CD14-positive monocyte (primary cell): ENCODE measurements around the gene PERCC1. TPM values are rescaled to one million over a fixed set of nuclear protein-coding genes. Genes with fewer than 3 reads are reported as not detected.

Experiments
- DNase-seq, 3 donors: peaks; one replicate each; pipeline ENCODE4 v3.0.0-alpha.2; 2011 to 2022
- H2AFZ ChIP-seq: 2 replicates; pipeline ENCODE4 v1.6.0; 2012; ENCODE audit warnings: mild to moderate bottlenecking, low read depth, low read length, inconsistent platforms; ENCODE audit not compliant: insufficient read depth, poor library complexity, severe bottlenecking
- H3K27ac ChIP-seq, 2 donors: 1 replicate in 1 of 2; 2 replicates in 1 of 2; pipeline ENCODE4 v1.5.1; 2012 to 2013; ENCODE audit warnings: low read length in 2 of 2, control low read depth in 1 of 2, inconsistent platforms in 1 of 2, low read depth in 1 of 2, mild to moderate bottlenecking in 1 of 2
- H3K27me3 ChIP-seq, 2 donors: one replicate each; pipeline versions ENCODE4 v1.6.0 to v1.6.1; 2011 to 2013; ENCODE audit warnings: low read length in 2 of 2; ENCODE audit not compliant: control insufficient read depth in 2 of 2, insufficient read depth in 2 of 2
- H3K36me3 ChIP-seq, 2 donors: replicated peaks in 1 of 2; 1 replicate in 1 of 2; 2 replicates in 1 of 2; pipeline versions ENCODE4 v1.5.1 to v1.6.1; 2012 to 2013; ENCODE audit warnings: low read length in 2 of 2, control low read depth in 1 of 2, inconsistent platforms in 1 of 2, mild to moderate bottlenecking in 1 of 2; ENCODE audit not compliant: insufficient read depth in 2 of 2, control insufficient read depth in 1 of 2
- H3K4me1 ChIP-seq, 2 donors: 1 replicate in 1 of 2; 2 replicates in 1 of 2; pipeline versions ENCODE4 v1.5.1 to v1.6.1; 2012 to 2013; ENCODE audit warnings: low read length in 2 of 2, control low read depth in 1 of 2, inconsistent platforms in 1 of 2, mild to moderate bottlenecking in 1 of 2, moderate library complexity in 1 of 2; ENCODE audit not compliant: insufficient read depth in 2 of 2, control insufficient read depth in 1 of 2
- H3K4me2 ChIP-seq: replicated peaks from 2 replicates; pipeline ENCODE3; 2012; ENCODE audit warnings: low read length, moderate library complexity, mild to moderate bottlenecking; ENCODE audit not compliant: poor library complexity, severe bottlenecking; ENCODE audit errors: extremely low read depth
- H3K4me3 ChIP-seq, 3 experiments: fragments of 200-600 bp in 1 of 3; sonication (generic) in 1 of 3; replicated peaks in 1 of 3; 1 replicate in 2 of 3; 2 replicates in 1 of 3; pipeline ENCODE4 v1.5.1; 2011 to 2013; ENCODE audit warnings: low read length in 3 of 3, mild to moderate bottlenecking in 3 of 3, control low read depth in 2 of 3, low read depth in 2 of 3, inconsistent platforms in 1 of 3, moderate library complexity in 1 of 3
- H3K79me2 ChIP-seq: 2 replicates; pipeline ENCODE4 v1.6.0; 2012; ENCODE audit warnings: mild to moderate bottlenecking, control low read depth, inconsistent platforms, low read length, moderate library complexity; ENCODE audit not compliant: insufficient read depth
- H3K9ac ChIP-seq: 2 replicates; pipeline ENCODE4 v1.6.0; 2017; ENCODE audit warnings: low read length, mild to moderate bottlenecking; ENCODE audit not compliant: insufficient read depth, poor library complexity, severe bottlenecking
- H3K9me3 ChIP-seq, 2 donors: replicated peaks in 1 of 2; 1 replicate in 1 of 2; 2 replicates in 1 of 2; pipeline versions ENCODE4 v1.5.1 to v1.6.1; 2012 to 2013; ENCODE audit warnings: low read length in 2 of 2, control low read depth in 1 of 2; ENCODE audit not compliant: control insufficient read depth in 1 of 2, insufficient read depth in 1 of 2
- H4K20me1 ChIP-seq: 2 replicates; pipeline ENCODE4 v1.6.0; 2012; ENCODE audit warnings: mild to moderate bottlenecking, low read length, control low read depth, moderate library complexity; ENCODE audit not compliant: insufficient read depth
- H3K27ac Mint-ChIP-seq, 7 donors: one replicate each; pipeline ENCODE4 v1.8.0; 2020; ENCODE audit warnings: mild to moderate bottlenecking in 7 of 7, mixed read lengths in 7 of 7, moderate library complexity in 6 of 7, inconsistent platforms in 2 of 7
- H3K27me3 Mint-ChIP-seq, 3 donors: one replicate each; pipeline ENCODE4 v1.8.0; 2021 to 2022; ENCODE audit warnings: low read depth in 3 of 3, mild to moderate bottlenecking in 3 of 3, mixed read lengths in 3 of 3, moderate library complexity in 3 of 3, inconsistent platforms in 1 of 3
- H3K36me3 Mint-ChIP-seq, 2 donors: one replicate each; pipeline ENCODE4 v1.8.0; 2020; ENCODE audit warnings: mixed read lengths in 2 of 2, inconsistent platforms in 1 of 2, mild to moderate bottlenecking in 1 of 2
- H3K4me1 Mint-ChIP-seq: one replicate; pipeline ENCODE4 v1.8.0; 2020; ENCODE audit warnings: mild to moderate bottlenecking, mixed read lengths
- H3K4me3 Mint-ChIP-seq, 2 donors: one replicate each; pipeline ENCODE4 v1.8.0; 2020; ENCODE audit warnings: mild to moderate bottlenecking in 2 of 2, mixed read lengths in 2 of 2, moderate library complexity in 1 of 2
- H3K9me3 Mint-ChIP-seq, 7 donors: one replicate each; pipeline ENCODE4 v1.8.0; 2020 to 2022; ENCODE audit warnings: mixed read lengths in 7 of 7, mild to moderate bottlenecking in 6 of 7, moderate library complexity in 6 of 7, inconsistent platforms in 2 of 7
- WGBS: methylation state at CpG from one replicate; pipeline ENCODE4 v1.1.5; 2013; ENCODE audit warnings: missing lambda C conversion rate; ENCODE audit not compliant: insufficient coverage; 5-methylcytosine and 5-hydroxymethylcytosine counted together
- intact Hi-C, 2 donors: fragments of 100-400 bp; cut with micrococcal nuclease; formaldehyde crosslinking; loops; one replicate each; pipeline versions ENCODE4 v1.15.0 to v1.15.1; 2023
- polyA minus RNA-seq: library from RNA; depleted of rRNA, polyadenylated mRNA; stranded (reverse); fragments of >200 nt; gene quantifications from 2 replicates; pipeline ENCODE4 v1.2.3, GENCODE V29; 2012
- polyA plus RNA-seq, 3 donors: library from polyadenylated mRNA; depleted of rRNA in 1 of 3; unstranded in 2 of 3; stranded (reverse) in 1 of 3; fragments of 300-500 nt in 2 of 3; fragments of >200 nt in 1 of 3; fragmentation: Illumina TruSeq in 2 of 3; gene quantifications; 1 replicate in 2 of 3; 2 replicates in 1 of 3; pipeline ENCODE4 v1.2.3, GENCODE V29; 2012 to 2021
- total RNA-seq, 12 experiments: library from RNA in 1 of 12; stranded (reverse) in 1 of 12; fragments of 120-200 nt in 1 of 12; gene quantifications; one replicate each; pipeline ENCODE4 v1.2.4 and lab custom pipeline; 2013 to 2026; ENCODE audit warnings: mixed read lengths in 6 of 12, inconsistent platforms in 1 of 12
- TF ChIP-seq, protein P1 (sequence below): fragments of 200-600 bp; IDR thresholded peaks from one replicate; pipeline ENCODE4 v1.8.0; 2022; ENCODE audit warnings: antibody characterized with exemption, mild to moderate bottlenecking

PERCC1 gene
- not detected for total RNA-seq (2013)
- polyA plus RNA-seq (not detected), polyA minus RNA-seq (not detected in 2 replicates), total RNA-seq (lab: John Stamatoyannopoulos, UW) (0 to 0.21 (median 0) reads per million in 11 experiments)

DNA sequence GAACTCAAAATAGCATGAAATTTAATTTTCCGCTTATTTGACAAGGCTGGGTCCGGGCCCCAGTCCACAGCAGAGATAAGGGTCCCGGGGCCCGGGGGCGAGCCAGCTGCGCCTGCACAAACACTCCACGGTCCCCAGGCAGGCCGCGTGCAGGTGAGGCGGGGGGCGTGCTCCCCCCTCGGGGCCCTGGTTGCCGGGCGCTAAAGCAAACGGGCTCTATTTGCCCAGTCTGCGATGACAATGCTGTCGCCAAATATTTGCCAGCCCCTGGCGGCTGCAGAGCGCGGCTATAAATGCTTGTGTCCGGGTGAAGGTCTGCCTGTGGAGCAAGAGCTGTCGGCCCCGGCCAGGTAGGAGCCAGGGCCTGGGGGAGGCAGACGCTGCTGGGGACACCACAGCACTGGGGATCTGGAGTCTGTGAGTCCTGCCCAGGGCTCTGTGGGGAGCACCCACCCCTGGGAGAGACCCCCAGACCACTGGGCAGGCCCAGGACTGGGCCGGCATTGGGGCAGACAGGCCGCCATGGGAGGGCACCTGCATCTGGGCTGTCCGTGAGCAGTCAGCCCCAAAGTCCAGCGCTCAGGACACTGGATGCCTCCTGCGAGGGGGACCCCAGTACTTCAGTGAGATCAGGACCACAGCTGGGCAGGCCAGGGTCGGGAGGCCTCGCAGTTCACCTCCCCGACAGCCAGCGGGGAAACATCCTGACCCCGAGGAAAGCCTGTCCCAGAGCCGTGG is at the start of gene PERCC1:
Gene PERCC1 (plus strand): TSS at position 320 of the 738 bp plus-strand sequence. CDS start 1,516 bp downstream, outside the sequence.
- 70% methylated on average over 33 of the region's 35 CpGs for WGBS
- no peaks in the 10 kb centered on the region for H3K79me2 ChIP-seq
- H3K9me3 Mint-ChIP-seq = peaks cover 0 to 2% (median 0%) of the 10 kb centered on the region in 7 donors
- intact Hi-C loops = no loop called here
- H2AFZ ChIP-seq = no peak within 1 kb of the TSS
- H4K20me1 ChIP-seq = no peaks in the 10 kb centered on the region
- TF ChIP-seq, protein P1, sequence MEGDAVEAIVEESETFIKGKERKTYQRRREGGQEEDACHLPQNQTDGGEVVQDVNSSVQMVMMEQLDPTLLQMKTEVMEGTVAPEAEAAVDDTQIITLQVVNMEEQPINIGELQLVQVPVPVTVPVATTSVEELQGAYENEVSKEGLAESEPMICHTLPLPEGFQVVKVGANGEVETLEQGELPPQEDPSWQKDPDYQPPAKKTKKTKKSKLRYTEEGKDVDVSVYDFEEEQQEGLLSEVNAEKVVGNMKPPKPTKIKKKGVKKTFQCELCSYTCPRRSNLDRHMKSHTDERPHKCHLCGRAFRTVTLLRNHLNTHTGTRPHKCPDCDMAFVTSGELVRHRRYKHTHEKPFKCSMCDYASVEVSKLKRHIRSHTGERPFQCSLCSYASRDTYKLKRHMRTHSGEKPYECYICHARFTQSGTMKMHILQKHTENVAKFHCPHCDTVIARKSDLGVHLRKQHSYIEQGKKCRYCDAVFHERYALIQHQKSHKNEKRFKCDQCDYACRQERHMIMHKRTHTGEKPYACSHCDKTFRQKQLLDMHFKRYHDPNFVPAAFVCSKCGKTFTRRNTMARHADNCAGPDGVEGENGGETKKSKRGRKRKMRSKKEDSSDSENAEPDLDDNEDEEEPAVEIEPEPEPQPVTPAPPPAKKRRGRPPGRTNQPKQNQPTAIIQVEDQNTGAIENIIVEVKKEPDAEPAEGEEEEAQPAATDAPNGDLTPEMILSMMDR = no peak
- no peak within 1 kb of the TSS for H3K4me2 ChIP-seq
- no peak within 1 kb of the TSS for H3K27ac ChIP-seq
- no peak for DNase-seq
- no peaks in the 10 kb centered on the region for H3K36me3 ChIP-seq
- H3K27ac Mint-ChIP-seq = peak within 1 kb of the TSS in 2 of 7 donors; percentile 30 to 33
- H3K9me3 ChIP-seq = no peaks in the 10 kb centered on the region
- no peak within 1 kb of the TSS for H3K9ac ChIP-seq
- peaks cover 7 to 39% (median 7%) of the 10 kb centered on the region in 3 donors for H3K27me3 Mint-ChIP-seq
- H3K4me3 Mint-ChIP-seq = peak within 1 kb of the TSS in 1 of 2 donors; percentile 12
- H3K4me1 ChIP-seq = peaks cover 5 to 21% of the 10 kb centered on the region in 2 donors
- H3K4me1 Mint-ChIP-seq = peaks cover 3% of the 10 kb centered on the region
- peaks cover 0 to 30% of the 10 kb centered on the region in 2 donors for H3K27me3 ChIP-seq
- H3K4me3 ChIP-seq = no peak within 1 kb of the TSS
- peaks cover 0 to 6% of the 10 kb centered on the region in 2 donors for H3K36me3 Mint-ChIP-seq

DNA sequence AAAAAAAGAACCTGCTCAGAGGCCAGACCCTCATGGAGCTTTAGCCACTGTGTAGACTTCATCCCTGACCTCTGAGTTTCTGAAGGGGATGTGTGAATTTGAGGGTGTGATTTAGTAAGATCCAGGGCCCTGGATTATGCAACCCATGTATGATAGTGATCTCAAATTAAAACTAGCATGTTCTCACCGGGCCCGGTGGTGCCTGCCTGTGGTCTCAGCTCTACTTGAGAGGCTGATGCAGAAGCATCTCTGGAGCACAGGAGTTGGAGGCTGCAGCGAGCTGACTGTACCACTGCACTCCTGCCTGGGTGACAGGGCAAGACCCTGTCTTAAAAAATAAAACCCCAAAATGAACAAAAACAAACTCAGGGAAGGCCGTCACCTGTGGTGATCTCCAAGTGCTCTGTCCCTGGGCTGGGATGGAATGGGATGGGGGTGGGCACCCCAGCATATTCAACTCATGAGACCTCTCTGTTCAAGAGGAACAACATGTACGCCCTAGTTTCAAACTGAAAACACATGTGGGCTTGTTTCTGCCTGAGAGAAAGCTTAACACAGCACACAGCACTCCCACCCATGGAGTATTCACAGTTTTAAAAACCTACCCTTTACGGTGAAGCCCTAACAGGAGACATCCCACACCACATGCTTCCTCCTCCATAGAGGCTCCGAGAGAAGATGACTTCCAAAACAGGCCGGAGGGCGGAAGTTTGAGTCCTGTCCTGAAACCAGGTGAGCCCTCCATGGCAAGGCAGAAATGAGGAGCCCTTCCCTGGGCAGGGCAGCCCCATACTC is 49.1 kb upstream of the PERCC1 start:
- Histone ChIP-seq H2AFZ (no peak overlapping the region), H3K27me3 (no peaks in the 10 kb centered on the region), H3K36me3 (peaks cover 40 to 53% of the 10 kb centered on the region in 2 donors), H3K4me2 (no peak overlapping the region), H3K4me1 (peaks cover 12 to 22% of the 10 kb centered on the region in 2 donors), H3K9ac (no peak overlapping the region), H3K4me3 (no peak overlapping the region), H3K27ac (no peak overlapping the region), H3K9me3 (no peaks in the 10 kb centered on the region), H3K79me2 (peaks cover 12% of the 10 kb centered on the region), H4K20me1 (peaks cover 88% of the 10 kb centered on the region)
- no peak for DNase-seq
- 83% methylated on average over 7 of the region's 9 CpGs for WGBS
- peaks cover 17% of the 10 kb centered on the region for H3K4me1 Mint-ChIP-seq
- H3K4me3 Mint-ChIP-seq = no peak overlapping the region
- no peak overlapping the region for H3K27ac Mint-ChIP-seq
- H3K36me3 Mint-ChIP-seq = peaks cover 40 to 77% of the 10 kb centered on the region in 2 donors
- H3K27me3 Mint-ChIP-seq = peaks cover 1 to 3% (median 2%) of the 10 kb centered on the region in 3 donors
- intact Hi-C loops = no loop called here
- TF ChIP-seq, protein P1 = no peak
- no peaks in the 10 kb centered on the region for H3K9me3 Mint-ChIP-seq
